ENCODE results near the gene MCU. TPM values are rescaled to one million over a fixed set of nuclear protein-coding genes. Genes with fewer than 3 reads are reported as not detected.

Gene MCU
- total and polyA plus RNA-seq, 2 donors (not counting 1 experiment from before 2014, with no cell fraction given), result 11.7 to 21.1 TPM

- peaks cover 74% of the 10 kb centered on the region for H3K79me2 ChIP-seq (ENCODE audit: control insufficient read depth, insufficient read depth, low read length)
- no peaks in the 10 kb centered on the region for H3K9me3 ChIP-seq (ENCODE audit: control extremely low read depth in 1 of 3, control insufficient read depth in 2 of 3, insufficient read depth in 1 of 3, low read length in 2 of 3)
- no peaks in the 10 kb centered on the region for H3K36me3 ChIP-seq (replicated peaks in 1 of 2; ENCODE audit: control extremely low read depth in 1 of 2, control insufficient read depth in 1 of 2, extremely low read depth in 1 of 2, insufficient read depth in 2 of 2, low read length in 1 of 2)
- no peak overlapping the region for H3K27ac ChIP-seq (ENCODE audit: low read length in 2 of 2)
- TF ChIP-seq CTCF (IDR thresholded peaks at IDR 0.05) (no peak), EZH2 (IDR thresholded peaks at IDR 0.05; ENCODE audit: borderline replicate concordance, insufficient read depth, low read depth, low read length, poor library complexity, severe bottlenecking) (no peak)
- 100% methylated on average over 2 of the region's 3 CpGs for WGBS (ENCODE audit: insufficient coverage)
- intact Hi-C loops (cut with micrococcal nuclease), result no loop called here
- H4K20me1 ChIP-seq (ENCODE audit: control insufficient read depth, insufficient read depth, low read length, poor library complexity, severe bottlenecking), result no peaks in the 10 kb centered on the region
- no peak for DNase-seq
- POLR2A ChIA-PET, result no interaction called here
- Mint-ChIP-seq H3K4me1 (peaks cover 4% of the 10 kb centered on the region), H3K4me3 (no peak overlapping the region), H3K9me3 (ENCODE audit: insufficient read depth) (no peaks in the 10 kb centered on the region), H3K27ac (no peak overlapping the region), H3K27me3 (no peaks in the 10 kb centered on the region)
- CTCF ChIA-PET, result no interaction called here
- H3K4me2 ChIP-seq (replicated peaks; ENCODE audit: low read depth, low read length, poor library complexity, severe bottlenecking), result no peak overlapping the region
- no peak for ATAC-seq (ENCODE audit: low read depth)
- no peak overlapping the region for H3K9ac ChIP-seq (ENCODE audit: low read length)
- no peak overlapping the region for H3K4me3 ChIP-seq (ENCODE audit: control extremely low read depth in 1 of 5, extremely low read depth in 1 of 5, insufficient read depth in 1 of 5, low read depth in 2 of 5, low read length in 4 of 5)
- H2AFZ ChIP-seq (ENCODE audit: insufficient read depth, low read depth, low read length, poor library complexity, severe bottlenecking), result no peak overlapping the region
- no peaks in the 10 kb centered on the region for H3K4me1 ChIP-seq (ENCODE audit: control insufficient read depth in 2 of 2, insufficient read depth in 2 of 2, low read length in 2 of 2)
- no peaks in the 10 kb centered on the region for H3K27me3 ChIP-seq (replicated peaks in 1 of 4; ENCODE audit: control extremely low read depth in 1 of 4, control insufficient read depth in 3 of 4, insufficient read depth in 4 of 4, low read length in 3 of 4)
Measured at GRCh38 chr10:72702868-72703581, 11.1 kb downstream of the MCU start.

- ChIA-PET CTCF (no interaction called here), POLR2A (no interaction called here)
- peaks cover 63% of the 10 kb centered on the region for H3K79me2 ChIP-seq (ENCODE audit: control insufficient read depth, insufficient read depth, low read length)
- intact Hi-C loops (cut with micrococcal nuclease), result no loop called here
- no peaks in the 10 kb centered on the region for H3K9me3 ChIP-seq (ENCODE audit: control extremely low read depth in 1 of 3, control insufficient read depth in 2 of 3, insufficient read depth in 1 of 3, low read length in 2 of 3)
- no peak overlapping the region for H3K27ac ChIP-seq (ENCODE audit: low read length in 2 of 2)
- H3K27me3 Mint-ChIP-seq, result no peaks in the 10 kb centered on the region
- WGBS (ENCODE audit: insufficient coverage), result 100% methylated on average over 2 of the region's 4 CpGs
- H3K27ac Mint-ChIP-seq, result no peak overlapping the region
- peaks cover 5% of the 10 kb centered on the region for H3K4me1 Mint-ChIP-seq
- TF ChIP-seq CTCF (IDR thresholded peaks at IDR 0.05) (no peak), EZH2 (IDR thresholded peaks at IDR 0.05; ENCODE audit: borderline replicate concordance, insufficient read depth, low read depth, low read length, poor library complexity, severe bottlenecking) (no peak)
- H2AFZ ChIP-seq (ENCODE audit: insufficient read depth, low read depth, low read length, poor library complexity, severe bottlenecking), result no peak overlapping the region
- H3K4me2 ChIP-seq (replicated peaks; ENCODE audit: low read depth, low read length, poor library complexity, severe bottlenecking), result no peak overlapping the region
- H3K9me3 Mint-ChIP-seq (ENCODE audit: insufficient read depth), result no peaks in the 10 kb centered on the region
- H4K20me1 ChIP-seq (ENCODE audit: control insufficient read depth, insufficient read depth, low read length, poor library complexity, severe bottlenecking), result no peaks in the 10 kb centered on the region
- H3K27me3 ChIP-seq (replicated peaks in 1 of 4; ENCODE audit: control extremely low read depth in 1 of 4, control insufficient read depth in 3 of 4, insufficient read depth in 4 of 4, low read length in 3 of 4), result no peaks in the 10 kb centered on the region
- ATAC-seq (ENCODE audit: low read depth), result no peak
- no peak overlapping the region for H3K4me3 ChIP-seq (ENCODE audit: control extremely low read depth in 1 of 5, extremely low read depth in 1 of 5, insufficient read depth in 1 of 5, low read depth in 2 of 5, low read length in 4 of 5)
- H3K36me3 ChIP-seq (replicated peaks in 1 of 2; ENCODE audit: control extremely low read depth in 1 of 2, control insufficient read depth in 1 of 2, extremely low read depth in 1 of 2, insufficient read depth in 2 of 2, low read length in 1 of 2), result no peaks in the 10 kb centered on the region
- no peak for DNase-seq
- no peak overlapping the region for H3K9ac ChIP-seq (ENCODE audit: low read length)
- H3K4me3 Mint-ChIP-seq, result no peak overlapping the region
- H3K4me1 ChIP-seq (ENCODE audit: control insufficient read depth in 2 of 2, insufficient read depth in 2 of 2, low read length in 2 of 2), result no peaks in the 10 kb centered on the region
Measured at GRCh38 chr10:72704117-72704516, 12.2 kb downstream of the MCU start.

All from B cell (primary cell).